Measurements from ENCODE around the gene RAP1GDS1.

Gene RAP1GDS1

DNA sequence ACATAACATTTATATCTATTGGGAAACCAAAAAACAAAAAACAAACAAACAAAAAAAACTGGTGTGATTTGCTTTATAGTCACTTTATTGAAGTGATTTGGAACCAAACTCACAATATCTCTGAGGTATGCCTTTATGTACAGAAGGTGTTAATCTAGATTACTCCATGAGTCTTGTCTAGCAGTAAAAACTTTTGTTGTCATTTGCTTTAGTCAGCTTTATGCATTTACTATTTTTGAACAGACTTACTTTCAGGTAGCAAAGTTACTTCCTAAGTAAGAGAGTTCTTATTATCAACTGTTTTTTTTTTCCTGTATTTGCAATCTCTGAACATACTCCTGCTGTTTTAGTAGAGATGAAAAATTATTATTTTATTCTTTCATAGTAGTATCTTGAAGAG lies 39.5 kb downstream of the RAP1GDS1 start:
- no peak overlapping the region for H3K4me3 ChIP-seq (replicated peaks; ENCODE audit: insufficient read depth, low read length)
- no peak for DNase-seq (ENCODE audit: low read depth in 1 of 2, low spot score in 1 of 2)
- no peak overlapping the region for H3K27ac ChIP-seq (replicated peaks)

DNA sequence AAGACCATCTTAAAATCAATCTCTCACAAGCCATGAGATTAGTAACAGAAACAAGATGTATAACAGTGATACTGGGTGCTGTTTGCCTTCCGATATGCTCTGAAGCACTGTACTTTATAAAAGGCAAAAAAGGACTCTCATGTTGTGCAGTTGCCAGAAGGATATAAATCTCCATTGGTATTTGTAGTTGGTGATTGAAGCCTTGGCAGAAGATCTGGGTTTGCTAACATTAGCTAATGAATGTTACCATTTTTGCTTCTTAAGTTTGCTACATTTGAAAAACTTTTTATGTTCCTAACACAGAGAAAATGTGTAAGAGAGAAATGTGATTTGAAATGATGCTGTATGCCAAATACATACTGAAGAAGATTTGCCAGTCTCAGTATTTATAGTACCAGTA lies 44.4 kb downstream of the RAP1GDS1 start:
- H3K27me3 ChIP-seq (ENCODE audit: insufficient read depth, poor library complexity, severe bottlenecking): no peaks in the 10 kb centered on the region
- no peak for DNase-seq (ENCODE audit: low read depth in 1 of 2, low spot score in 1 of 2)
- no peak overlapping the region for H3K4me3 ChIP-seq (replicated peaks; ENCODE audit: insufficient read depth, low read length)
- H3K27ac ChIP-seq (replicated peaks): no peak overlapping the region
- no peak for TF ChIP-seq POLR2AphosphoS5 (IDR thresholded peaks at IDR 0.05; ENCODE audit: low read depth)
- TF ChIP-seq, protein P1, sequence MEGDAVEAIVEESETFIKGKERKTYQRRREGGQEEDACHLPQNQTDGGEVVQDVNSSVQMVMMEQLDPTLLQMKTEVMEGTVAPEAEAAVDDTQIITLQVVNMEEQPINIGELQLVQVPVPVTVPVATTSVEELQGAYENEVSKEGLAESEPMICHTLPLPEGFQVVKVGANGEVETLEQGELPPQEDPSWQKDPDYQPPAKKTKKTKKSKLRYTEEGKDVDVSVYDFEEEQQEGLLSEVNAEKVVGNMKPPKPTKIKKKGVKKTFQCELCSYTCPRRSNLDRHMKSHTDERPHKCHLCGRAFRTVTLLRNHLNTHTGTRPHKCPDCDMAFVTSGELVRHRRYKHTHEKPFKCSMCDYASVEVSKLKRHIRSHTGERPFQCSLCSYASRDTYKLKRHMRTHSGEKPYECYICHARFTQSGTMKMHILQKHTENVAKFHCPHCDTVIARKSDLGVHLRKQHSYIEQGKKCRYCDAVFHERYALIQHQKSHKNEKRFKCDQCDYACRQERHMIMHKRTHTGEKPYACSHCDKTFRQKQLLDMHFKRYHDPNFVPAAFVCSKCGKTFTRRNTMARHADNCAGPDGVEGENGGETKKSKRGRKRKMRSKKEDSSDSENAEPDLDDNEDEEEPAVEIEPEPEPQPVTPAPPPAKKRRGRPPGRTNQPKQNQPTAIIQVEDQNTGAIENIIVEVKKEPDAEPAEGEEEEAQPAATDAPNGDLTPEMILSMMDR (IDR thresholded peaks at IDR 0.05; ENCODE audit: insufficient read depth, low read length): no peak

More for the DNA sequence above, 39.5 kb downstream of the RAP1GDS1 start:
- TF ChIP-seq, protein P2, sequence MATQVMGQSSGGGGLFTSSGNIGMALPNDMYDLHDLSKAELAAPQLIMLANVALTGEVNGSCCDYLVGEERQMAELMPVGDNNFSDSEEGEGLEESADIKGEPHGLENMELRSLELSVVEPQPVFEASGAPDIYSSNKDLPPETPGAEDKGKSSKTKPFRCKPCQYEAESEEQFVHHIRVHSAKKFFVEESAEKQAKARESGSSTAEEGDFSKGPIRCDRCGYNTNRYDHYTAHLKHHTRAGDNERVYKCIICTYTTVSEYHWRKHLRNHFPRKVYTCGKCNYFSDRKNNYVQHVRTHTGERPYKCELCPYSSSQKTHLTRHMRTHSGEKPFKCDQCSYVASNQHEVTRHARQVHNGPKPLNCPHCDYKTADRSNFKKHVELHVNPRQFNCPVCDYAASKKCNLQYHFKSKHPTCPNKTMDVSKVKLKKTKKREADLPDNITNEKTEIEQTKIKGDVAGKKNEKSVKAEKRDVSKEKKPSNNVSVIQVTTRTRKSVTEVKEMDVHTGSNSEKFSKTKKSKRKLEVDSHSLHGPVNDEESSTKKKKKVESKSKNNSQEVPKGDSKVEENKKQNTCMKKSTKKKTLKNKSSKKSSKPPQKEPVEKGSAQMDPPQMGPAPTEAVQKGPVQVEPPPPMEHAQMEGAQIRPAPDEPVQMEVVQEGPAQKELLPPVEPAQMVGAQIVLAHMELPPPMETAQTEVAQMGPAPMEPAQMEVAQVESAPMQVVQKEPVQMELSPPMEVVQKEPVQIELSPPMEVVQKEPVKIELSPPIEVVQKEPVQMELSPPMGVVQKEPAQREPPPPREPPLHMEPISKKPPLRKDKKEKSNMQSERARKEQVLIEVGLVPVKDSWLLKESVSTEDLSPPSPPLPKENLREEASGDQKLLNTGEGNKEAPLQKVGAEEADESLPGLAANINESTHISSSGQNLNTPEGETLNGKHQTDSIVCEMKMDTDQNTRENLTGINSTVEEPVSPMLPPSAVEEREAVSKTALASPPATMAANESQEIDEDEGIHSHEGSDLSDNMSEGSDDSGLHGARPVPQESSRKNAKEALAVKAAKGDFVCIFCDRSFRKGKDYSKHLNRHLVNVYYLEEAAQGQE (IDR thresholded peaks at IDR 0.05; ENCODE audit: insufficient replicate concordance, low read depth): no peak
- TF ChIP-seq, protein P1 (IDR thresholded peaks at IDR 0.05; ENCODE audit: insufficient read depth, low read length): no peak
- TF ChIP-seq SPI1 (IDR thresholded peaks at IDR 0.05; ENCODE audit: borderline replicate concordance, low read depth): no peak
- no peak for TF ChIP-seq POLR2AphosphoS5 (IDR thresholded peaks at IDR 0.05; ENCODE audit: low read depth)
- no peak for TF ChIP-seq GABPA (IDR thresholded peaks at IDR 0.05; ENCODE audit: low read depth)
- no peaks in the 10 kb centered on the region for H3K27me3 ChIP-seq (ENCODE audit: insufficient read depth, poor library complexity, severe bottlenecking)

DNA sequence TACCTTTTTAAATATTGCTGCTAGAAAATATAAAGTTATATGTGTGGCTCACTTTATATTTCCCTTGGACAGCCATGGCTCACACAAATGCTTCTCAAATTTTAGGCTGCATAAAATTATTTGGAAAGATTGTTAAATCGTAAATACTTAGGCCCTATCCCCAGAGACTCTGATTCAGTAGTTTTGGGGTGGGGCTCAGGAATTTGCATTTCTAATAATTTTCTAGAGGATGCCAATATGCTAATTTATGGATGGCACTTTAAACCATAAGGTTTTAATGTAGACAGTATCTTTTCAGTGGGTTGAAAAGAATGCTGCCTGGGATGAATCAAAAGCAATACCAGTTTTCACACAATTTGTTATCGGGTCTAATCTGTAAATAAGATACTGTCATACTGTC lies 49.7 kb downstream of the RAP1GDS1 start:
- DNase-seq (ENCODE audit: low read depth in 1 of 2, low spot score in 1 of 2): no peak
- no peaks in the 10 kb centered on the region for H3K27me3 ChIP-seq (ENCODE audit: insufficient read depth, poor library complexity, severe bottlenecking)
- H3K27ac ChIP-seq (replicated peaks): no peak overlapping the region
- TF ChIP-seq, protein P2 (IDR thresholded peaks at IDR 0.05; ENCODE audit: insufficient replicate concordance, low read depth): no peak
- no peak overlapping the region for H3K4me3 ChIP-seq (replicated peaks; ENCODE audit: insufficient read depth, low read length)

DNA sequence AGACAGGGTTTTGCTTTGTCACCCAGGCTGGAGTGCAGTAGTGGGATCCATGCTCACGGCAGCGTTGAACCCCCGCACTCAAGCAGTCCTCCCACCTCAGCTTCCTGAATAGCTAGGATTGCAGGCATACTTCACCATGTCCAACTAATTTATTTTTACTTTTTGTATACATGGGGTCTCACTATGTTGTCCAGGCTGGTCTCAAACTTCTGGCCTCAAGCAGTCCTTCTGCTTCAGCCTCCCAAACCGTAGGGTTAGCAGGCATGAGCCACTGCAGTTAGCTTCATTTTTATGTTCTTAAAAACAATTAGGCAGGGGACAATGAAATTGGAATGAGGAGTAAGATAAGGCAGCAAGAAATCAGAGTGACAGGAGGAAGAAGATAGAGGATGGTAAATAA lies 50.5 kb downstream of the RAP1GDS1 start:
- H3K27ac ChIP-seq (replicated peaks): no peak overlapping the region
- no peak for DNase-seq (ENCODE audit: low read depth in 1 of 2, low spot score in 1 of 2)
- H3K4me3 ChIP-seq (replicated peaks; ENCODE audit: insufficient read depth, low read length): no peak overlapping the region
- TF ChIP-seq POLR2AphosphoS5 (IDR thresholded peaks at IDR 0.05; ENCODE audit: low read depth): no peak
- no peak for TF ChIP-seq SPI1 (IDR thresholded peaks at IDR 0.05; ENCODE audit: borderline replicate concordance, low read depth)
- TF ChIP-seq GABPA (IDR thresholded peaks at IDR 0.05; ENCODE audit: low read depth): no peak
- TF ChIP-seq, protein P1 (IDR thresholded peaks at IDR 0.05; ENCODE audit: insufficient read depth, low read length): no peak
- TF ChIP-seq, protein P2 (IDR thresholded peaks at IDR 0.05; ENCODE audit: insufficient replicate concordance, low read depth): no peak
- H3K27me3 ChIP-seq (ENCODE audit: insufficient read depth, poor library complexity, severe bottlenecking): no peaks in the 10 kb centered on the region
